ENCODE data around the gene AGAP1. TPM values are rescaled to one million over a fixed set of nuclear protein-coding genes. Genes with fewer than 3 reads are reported as not detected.

Gene AGAP1
- total RNA-seq, 1 donor = 12.3 TPM

- no peak for DNase-seq (ENCODE audit: low read depth)
- no peak for TF ChIP-seq CTCF (IDR thresholded peaks at IDR 0.05; ENCODE audit: insufficient read depth, low read length)
- no peak overlapping the region for H3K4me3 ChIP-seq (ENCODE audit: low read depth, low read length)
Measured at GRCh38 chr2:235988271-235989015, 494.6 kb downstream of the AGAP1 start.

GRCh38 chr2:235989591-235989990 is 495.7 kb downstream of the AGAP1 start:
- TF ChIP-seq CTCF (IDR thresholded peaks at IDR 0.05; ENCODE audit: insufficient read depth, low read length) = no peak
- no peak for DNase-seq (ENCODE audit: low read depth)
- no peak overlapping the region for H3K4me3 ChIP-seq (ENCODE audit: low read depth, low read length)

GRCh38 chr2:235990344-235990743 is 496.5 kb downstream of the AGAP1 start:
- DNase-seq (ENCODE audit: low read depth) = no peak
- H3K4me3 ChIP-seq (ENCODE audit: low read depth, low read length) = no peak overlapping the region
- TF ChIP-seq CTCF (IDR thresholded peaks at IDR 0.05; ENCODE audit: insufficient read depth, low read length) = no peak

GRCh38 chr2:235992024-235992423 is 498.2 kb downstream of the AGAP1 start:
- H3K4me3 ChIP-seq (ENCODE audit: low read depth, low read length) = no peak overlapping the region
- no peak for TF ChIP-seq CTCF (IDR thresholded peaks at IDR 0.05; ENCODE audit: insufficient read depth, low read length)
- DNase-seq (ENCODE audit: low read depth) = no peak

GRCh38 chr2:235996419-235996818 is 502.6 kb downstream of the AGAP1 start:
- no peak for DNase-seq (ENCODE audit: low read depth)
- no peak for TF ChIP-seq CTCF (IDR thresholded peaks at IDR 0.05; ENCODE audit: insufficient read depth, low read length)
- H3K4me3 ChIP-seq (ENCODE audit: low read depth, low read length) = no peak overlapping the region

GRCh38 chr2:235999011-235999410 is 505.2 kb downstream of the AGAP1 start:
- H3K4me3 ChIP-seq (ENCODE audit: low read depth, low read length) = no peak overlapping the region
- no peak for TF ChIP-seq CTCF (IDR thresholded peaks at IDR 0.05; ENCODE audit: insufficient read depth, low read length)
- no peak for DNase-seq (ENCODE audit: low read depth)
